H1 (cell line): ENCODE results near the gene CFAP92. TPM values are rescaled to one million over a fixed set of nuclear protein-coding genes. Genes with fewer than 3 reads are reported as not detected.

Experiments used
- EGR1 ChIP-seq: IDR thresholded peaks from 2 replicates; pipeline ENCODE4 v1.6.1; 2011; ENCODE audit warnings: low read depth, low read length, borderline replicate concordance
- SIRT6 ChIP-seq: IDR thresholded peaks from one replicate; pipeline ENCODE4 v1.7.1; 2012; ENCODE audit warnings: low read length, inconsistent platforms
- USF2 ChIP-seq: IDR thresholded peaks from 2 replicates; pipeline ENCODE4 v1.6.1; 2011; ENCODE audit warnings: low read length, improper control_type of control experiment
- polyA plus RNA-seq, 7 experiments: library from polyadenylated mRNA; depleted of rRNA in 3 of 7; stranded (reverse) in 5 of 7; unstranded in 2 of 7; fragments of >200 nt in 5 of 7; fragments of 200-250 nt in 2 of 7; gene quantifications; 1 replicate in 5 of 7; 2 replicates in 1 of 7; 4 replicates in 1 of 7; pipeline versions ENCODE4 v1.2.1 to v1.2.3, GENCODE V29; 2011 to 2013; ENCODE audit warnings: missing spikeins in 2 of 7, mixed read lengths in 2 of 7
- total RNA-seq: library from RNA; stranded (reverse); fragmentation: NEBNext Ultra II Directional; extraction: Animal tissue kit (Norgen Biotek cat#: 25700); gene quantifications from 2 replicates; pipeline ENCODE4 v1.2.1, GENCODE V29; 2021

The CFAP92 gene
- total and polyA plus RNA-seq, 2 of the 8 experiments (the other 6 are each of a cell fraction or from before 2014, with no cell fraction given) = 0.77 to 2.0 TPM

- TF ChIP-seq USF2 (no peak), EGR1 (no peak), SIRT6 (no peak)
Observed at GRCh38 chr3:128902426-128902825, 91.5 kb downstream of the CFAP92 start (continued).
